ENCODE measurements around the gene TNNT1. TPM values are rescaled to one million over a fixed set of nuclear protein-coding genes. Genes with fewer than 3 reads are reported as not detected.

TNNT1 gene
- total RNA-seq, 1 donor from 2014 or later: 140 TPM

- Histone ChIP-seq H3K27me3 (ENCODE audit: low read depth) (peaks cover 37% of the 10 kb centered on the region), H3K36me3 (peaks cover 28% of the 10 kb centered on the region), H3K4me1 (peaks cover 42% of the 10 kb centered on the region), H3K4me3 (peak overlapping the region; percentile 70), H3K9me3 (replicated peaks) (no peaks in the 10 kb centered on the region), H3K27ac (replicated peaks) (peak overlapping the region; percentile 64)
- TF ChIP-seq CTCF (IDR thresholded peaks at IDR 0.05; ENCODE audit: borderline replicate concordance): no peak
- intact Hi-C loops (cut with micrococcal nuclease): no loop called here
- no peak for DNase-seq
Measured at GRCh38 chr19:55088021-55088451, 61.0 kb downstream of the TNNT1 start.

GRCh38 chr19:55087542-55087901 is 61.5 kb downstream of the TNNT1 start:
- TF ChIP-seq CTCF (IDR thresholded peaks at IDR 0.05; ENCODE audit: borderline replicate concordance): no peak
- no peak for DNase-seq
- intact Hi-C loops (cut with micrococcal nuclease): no loop called here
- no peaks in the 10 kb centered on the region for H3K9me3 ChIP-seq (replicated peaks)
- peak overlapping the region; percentile 64 for H3K27ac ChIP-seq (replicated peaks)
- H3K27me3 ChIP-seq (ENCODE audit: low read depth): peaks cover 42% of the 10 kb centered on the region
- peak overlapping the region; percentile 70 for H3K4me3 ChIP-seq
- peaks cover 42% of the 10 kb centered on the region for H3K4me1 ChIP-seq
- peaks cover 22% of the 10 kb centered on the region for H3K36me3 ChIP-seq

DNA sequence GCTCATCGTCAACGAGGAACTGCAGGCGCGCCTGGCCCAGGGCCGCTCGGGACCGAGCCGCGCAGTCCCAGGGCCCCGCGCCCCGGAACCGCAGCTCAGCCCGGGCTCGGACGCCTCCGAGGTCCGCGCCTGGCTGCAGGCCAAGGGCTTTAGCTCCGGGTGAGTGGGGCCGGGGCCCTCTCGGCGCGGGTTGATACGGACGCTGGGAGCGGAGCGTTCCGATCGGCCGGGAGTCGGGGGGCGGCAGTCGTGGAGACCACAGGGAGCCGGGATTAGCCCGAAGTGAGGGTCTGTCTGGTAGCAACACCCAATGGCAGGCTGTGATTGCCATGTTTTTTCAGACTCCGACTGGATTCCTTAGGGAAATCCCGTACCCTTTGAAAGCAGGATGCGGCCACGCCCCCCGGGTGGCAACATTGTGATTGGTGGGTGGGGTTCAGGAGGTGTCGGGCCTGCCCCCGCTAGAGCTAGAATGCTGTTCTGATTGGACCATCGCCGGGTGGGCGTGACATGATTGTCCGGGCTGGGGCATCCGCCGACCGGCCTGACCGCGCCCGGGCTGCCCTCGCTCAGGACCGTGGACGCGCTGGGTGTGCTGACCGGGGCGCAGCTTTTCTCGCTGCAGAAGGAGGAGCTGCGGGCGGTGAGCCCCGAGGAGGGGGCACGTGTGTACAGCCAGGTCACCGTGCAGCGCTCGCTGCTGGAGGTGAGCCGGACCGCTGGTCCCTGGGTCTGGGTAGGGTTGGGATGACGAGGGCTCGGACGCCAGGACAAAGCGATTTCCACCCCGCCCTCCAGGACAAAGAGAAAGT is 62.1 kb downstream of the TNNT1 start:
- H3K9me3 ChIP-seq (replicated peaks): no peaks in the 10 kb centered on the region
- TF ChIP-seq CTCF (IDR thresholded peaks at IDR 0.05; ENCODE audit: borderline replicate concordance): no peak
- H3K4me1 ChIP-seq: peaks cover 46% of the 10 kb centered on the region
- peaks cover 48% of the 10 kb centered on the region for H3K27me3 ChIP-seq (ENCODE audit: low read depth)
- DNase-seq: peak; percentile 96
- H3K4me3 ChIP-seq: peak overlapping the region; percentile 70
- intact Hi-C loops (cut with micrococcal nuclease): no loop called here
- H3K27ac ChIP-seq (replicated peaks): peak overlapping the region; percentile 64
- peaks cover 17% of the 10 kb centered on the region for H3K36me3 ChIP-seq

GRCh38 chr19:55085923-55086715 is 62.9 kb downstream of the TNNT1 start:
- intact Hi-C loops (cut with micrococcal nuclease): no loop called here
- Histone ChIP-seq H3K36me3 (peaks cover 8% of the 10 kb centered on the region), H3K4me1 (peaks cover 47% of the 10 kb centered on the region), H3K27me3 (ENCODE audit: low read depth) (peaks cover 56% of the 10 kb centered on the region), H3K4me3 (peak overlapping the region; percentile 70), H3K9me3 (replicated peaks) (no peaks in the 10 kb centered on the region), H3K27ac (replicated peaks) (peak overlapping the region; percentile 64)
- no peak for TF ChIP-seq CTCF (IDR thresholded peaks at IDR 0.05; ENCODE audit: borderline replicate concordance)
- no peak for DNase-seq

GRCh38 chr19:55084416-55084815 is 64.6 kb downstream of the TNNT1 start:
- no peak for DNase-seq
- Histone ChIP-seq H3K27ac (replicated peaks) (no peak overlapping the region), H3K27me3 (ENCODE audit: low read depth) (peaks cover 73% of the 10 kb centered on the region), H3K36me3 (no peaks in the 10 kb centered on the region), H3K9me3 (replicated peaks) (no peaks in the 10 kb centered on the region), H3K4me1 (peaks cover 61% of the 10 kb centered on the region), H3K4me3 (no peak overlapping the region)
- TF ChIP-seq CTCF (IDR thresholded peaks at IDR 0.05; ENCODE audit: borderline replicate concordance): no peak
- intact Hi-C loops (cut with micrococcal nuclease): no loop called here
